Thyroid gland (tissue), 4 donors: ENCODE measurements around the gene FKBP2. TPM values are rescaled to one million over a fixed set of nuclear protein-coding genes. Genes with fewer than 3 reads are reported as not detected.

ENCODE experiments used
- DNase-seq, 2 donors: peaks; one replicate each; pipeline ENCODE4 v3.0.0-alpha.2; 2019
- H3K27ac ChIP-seq, 3 donors: fragments of 200-600 bp; sonication (generic); 1 replicate in 2 of 3; 2 replicates in 1 of 3; pipeline ENCODE4 v1.5.1; 2016 to 2019; ENCODE audit warnings: mild to moderate bottlenecking in 1 of 3, moderate library complexity in 1 of 3
- H3K27me3 ChIP-seq: fragments of 200-600 bp; sonication (generic); one replicate; pipeline ENCODE4 v1.5.1; 2019
- H3K36me3 ChIP-seq, 2 donors: fragments of 200-600 bp; sonication (generic); one replicate each; pipeline ENCODE4 v1.5.1; 2016 to 2019
- H3K4me1 ChIP-seq, 2 donors: fragments of 200-600 bp; sonication (generic); one replicate each; pipeline ENCODE4 v1.5.1; 2017 to 2019
- H3K4me3 ChIP-seq, 3 donors: fragments of 200-600 bp; sonication (generic); replicated peaks in 1 of 3; 1 replicate in 2 of 3; 2 replicates in 1 of 3; pipeline ENCODE4 v1.5.1; 2016; ENCODE audit warnings: mild to moderate bottlenecking in 1 of 3
- H3K9me3 ChIP-seq: fragments of 200-600 bp; sonication (generic); one replicate; pipeline ENCODE4 v1.5.1; 2017
- POLR2A ChIP-seq, 2 donors: fragments of 450-650 bp; IDR thresholded peaks; one replicate each; pipeline ENCODE4 v1.6.1; 2017; ENCODE audit warnings: antibody characterized with exemption in 2 of 2, mild to moderate bottlenecking in 2 of 2, moderate library complexity in 1 of 2
- WGBS, 2 donors: methylation state at CpG; one replicate each; pipeline ENCODE4 v1.1.5; 2017; 5-methylcytosine and 5-hydroxymethylcytosine counted together
- intact Hi-C: fragments of 100-400 bp; cut with DNase I; formaldehyde crosslinking; loops from one replicate; pipeline ENCODE4 v1.15.1; 2023
- total RNA-seq, 4 donors: library from RNA; depleted of rRNA; stranded (reverse); fragments of >200 nt; gene quantifications; one replicate each; pipeline ENCODE4 v1.2.3, GENCODE V29; 2016
- TF ChIP-seq, protein P1 (sequence below), 6 experiments: fragments of 200-600 bp in 3 of 6; fragments of 450-650 bp in 3 of 6; sonication (generic) in 3 of 6; IDR thresholded peaks; one replicate each; pipeline ENCODE4 v1.5.1; 2016 to 2019; ENCODE audit warnings: antibody characterized with exemption in 6 of 6, mild to moderate bottlenecking in 2 of 6, inconsistent platforms in 1 of 6, moderate library complexity in 1 of 6

FKBP2 gene
- total RNA-seq, 4 donors from 2014 or later = 107 to 271 (median 196) TPM

DNA sequence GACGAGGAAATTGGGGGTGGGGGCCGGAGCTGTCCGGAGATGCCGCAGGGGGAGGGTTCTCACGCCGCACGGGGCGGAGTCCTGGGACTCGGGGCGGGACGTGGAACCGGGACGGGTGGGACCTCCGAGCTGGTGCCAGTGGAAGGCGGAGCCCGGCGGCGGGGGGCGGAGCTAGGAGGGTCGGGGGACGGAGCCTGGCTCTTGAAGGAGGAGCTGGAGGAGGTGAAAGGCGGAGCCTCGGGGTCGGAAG, 271 bp downstream of the FKBP2 start:
- Histone ChIP-seq H3K9me3 (no peaks in the 10 kb centered on the region), H3K27ac (peak overlapping the region; percentile 95 to 99 (median 98)), H3K36me3 (peaks cover 10 to 12% of the 10 kb centered on the region in 2 donors), H3K4me3 (peak overlapping the region in 2 of 3 donors; percentile 35 to 45), H3K4me1 (peaks cover 31 to 36% of the 10 kb centered on the region in 2 donors), H3K27me3 (no peaks in the 10 kb centered on the region)
- 0% methylated on average over 6 to 12 of the region's 24 CpGs for WGBS, 2 donors
- peak; percentile 99 to 100 for DNase-seq
- no peak for TF ChIP-seq POLR2A (IDR thresholded peaks at IDR 0.05)
- TF ChIP-seq, protein P1, sequence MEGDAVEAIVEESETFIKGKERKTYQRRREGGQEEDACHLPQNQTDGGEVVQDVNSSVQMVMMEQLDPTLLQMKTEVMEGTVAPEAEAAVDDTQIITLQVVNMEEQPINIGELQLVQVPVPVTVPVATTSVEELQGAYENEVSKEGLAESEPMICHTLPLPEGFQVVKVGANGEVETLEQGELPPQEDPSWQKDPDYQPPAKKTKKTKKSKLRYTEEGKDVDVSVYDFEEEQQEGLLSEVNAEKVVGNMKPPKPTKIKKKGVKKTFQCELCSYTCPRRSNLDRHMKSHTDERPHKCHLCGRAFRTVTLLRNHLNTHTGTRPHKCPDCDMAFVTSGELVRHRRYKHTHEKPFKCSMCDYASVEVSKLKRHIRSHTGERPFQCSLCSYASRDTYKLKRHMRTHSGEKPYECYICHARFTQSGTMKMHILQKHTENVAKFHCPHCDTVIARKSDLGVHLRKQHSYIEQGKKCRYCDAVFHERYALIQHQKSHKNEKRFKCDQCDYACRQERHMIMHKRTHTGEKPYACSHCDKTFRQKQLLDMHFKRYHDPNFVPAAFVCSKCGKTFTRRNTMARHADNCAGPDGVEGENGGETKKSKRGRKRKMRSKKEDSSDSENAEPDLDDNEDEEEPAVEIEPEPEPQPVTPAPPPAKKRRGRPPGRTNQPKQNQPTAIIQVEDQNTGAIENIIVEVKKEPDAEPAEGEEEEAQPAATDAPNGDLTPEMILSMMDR (IDR thresholded peaks at IDR 0.05) = no peak
- intact Hi-C loops = no loop called here

DNA sequence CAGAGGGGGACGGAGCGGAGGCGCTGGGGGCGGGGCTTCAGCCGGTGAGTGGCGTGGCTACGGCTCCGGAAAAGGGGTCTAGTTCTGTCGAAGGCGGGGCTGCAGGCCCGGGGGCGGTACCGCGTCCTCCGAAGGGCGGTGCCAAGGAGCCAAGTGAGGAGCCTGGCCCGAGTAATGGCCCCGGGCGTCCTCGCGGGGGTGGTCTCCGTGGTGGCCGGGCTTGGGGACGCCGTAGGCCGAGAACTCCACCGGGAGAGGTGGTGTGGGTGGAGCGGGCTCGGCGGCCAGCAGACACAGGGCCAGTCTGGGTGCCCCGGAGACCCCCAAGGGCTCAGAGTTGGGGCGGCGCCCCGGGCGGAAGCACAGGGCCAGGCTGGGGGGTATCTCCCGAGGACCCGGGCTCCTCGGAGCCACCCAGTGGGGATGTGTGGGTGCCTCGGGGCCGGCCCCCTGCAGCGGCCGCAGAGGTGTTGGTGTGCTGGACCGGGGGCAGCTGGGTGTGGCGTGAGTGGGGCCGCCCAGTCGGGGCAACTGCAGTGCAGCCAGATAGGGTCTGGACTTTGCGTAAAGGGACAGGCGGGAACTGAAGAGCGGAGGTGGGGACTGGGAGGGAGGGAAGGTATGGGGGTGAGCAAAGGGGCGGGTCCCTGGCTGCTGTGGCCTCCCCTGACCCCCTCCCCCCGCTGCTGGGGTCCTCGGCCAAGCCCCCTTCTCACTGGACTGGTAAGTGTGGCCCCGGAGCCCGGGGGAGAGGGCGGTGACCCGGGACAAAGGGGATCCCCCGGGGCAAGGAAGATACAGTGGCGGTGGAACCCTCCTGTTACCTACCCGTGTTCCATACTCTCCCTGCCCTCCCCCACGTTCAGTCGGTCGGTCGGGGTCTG, 838 bp downstream of the FKBP2 start:
- Histone ChIP-seq H3K4me1 (peaks cover 31 to 36% of the 10 kb centered on the region in 2 donors), H3K27ac (peak overlapping the region; percentile 78 to 99 (median 95)), H3K9me3 (no peaks in the 10 kb centered on the region), H3K27me3 (no peaks in the 10 kb centered on the region), H3K4me3 (peak overlapping the region; percentile 28 to 95 (median 63)), H3K36me3 (peaks cover 10 to 12% of the 10 kb centered on the region in 2 donors)
- peak in 1 of 2 donors; percentile 7 for TF ChIP-seq POLR2A (IDR thresholded peaks at IDR 0.05)
- TF ChIP-seq, protein P1 (IDR thresholded peaks at IDR 0.05) = no peak
- DNase-seq = peak; percentile 50 to 61
- intact Hi-C loops = no loop called here
- WGBS, 2 donors = 0 to 1% methylated on average over 37 to 44 of the region's 63 CpGs

DNA sequence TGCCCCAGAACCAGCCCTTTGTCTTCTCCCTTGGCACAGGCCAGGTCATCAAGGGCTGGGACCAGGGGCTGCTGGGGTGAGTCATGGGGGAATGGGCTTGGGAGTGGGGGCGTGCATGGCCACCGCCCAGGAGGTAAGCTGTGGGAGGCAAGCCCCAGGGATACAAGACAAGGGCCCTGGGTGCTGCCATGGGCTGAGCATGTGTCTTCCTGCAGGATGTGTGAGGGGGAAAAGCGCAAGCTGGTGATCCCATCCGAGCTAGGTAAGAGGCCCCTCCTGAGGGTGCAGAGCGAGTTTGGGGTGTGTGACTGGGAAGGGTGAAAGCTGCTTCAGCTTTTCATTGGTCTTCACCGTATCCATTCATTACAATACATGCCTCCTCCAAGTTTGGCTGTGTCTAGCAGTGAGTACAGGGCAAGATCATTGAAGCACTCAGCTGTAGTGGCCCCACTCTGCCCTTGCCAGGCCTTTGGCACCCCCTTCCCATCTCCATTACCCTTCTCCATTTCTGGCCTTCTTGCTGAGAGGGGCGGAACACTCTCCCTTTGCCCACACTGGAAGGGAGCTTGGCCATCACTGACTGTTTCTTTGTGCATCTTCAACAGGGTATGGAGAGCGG, 2.5 kb downstream of the FKBP2 start:
- peak overlapping the region in 2 of 3 donors; percentile 78 to 99 for H3K27ac ChIP-seq
- H3K4me1 ChIP-seq = peaks cover 36 to 37% of the 10 kb centered on the region in 2 donors
- no peaks in the 10 kb centered on the region for H3K9me3 ChIP-seq
- no peak overlapping the region for H3K4me3 ChIP-seq
- TF ChIP-seq, protein P1 (IDR thresholded peaks at IDR 0.05) = no peak
- no peak for TF ChIP-seq POLR2A (IDR thresholded peaks at IDR 0.05)
- WGBS, 2 donors = 85 to 88% methylated on average over 8 of the region's 8 CpGs
- DNase-seq = no peak
- H3K36me3 ChIP-seq = peaks cover 0 to under 1% of the 10 kb centered on the region in 2 donors
- intact Hi-C loops = no loop called here
- no peaks in the 10 kb centered on the region for H3K27me3 ChIP-seq

DNA sequence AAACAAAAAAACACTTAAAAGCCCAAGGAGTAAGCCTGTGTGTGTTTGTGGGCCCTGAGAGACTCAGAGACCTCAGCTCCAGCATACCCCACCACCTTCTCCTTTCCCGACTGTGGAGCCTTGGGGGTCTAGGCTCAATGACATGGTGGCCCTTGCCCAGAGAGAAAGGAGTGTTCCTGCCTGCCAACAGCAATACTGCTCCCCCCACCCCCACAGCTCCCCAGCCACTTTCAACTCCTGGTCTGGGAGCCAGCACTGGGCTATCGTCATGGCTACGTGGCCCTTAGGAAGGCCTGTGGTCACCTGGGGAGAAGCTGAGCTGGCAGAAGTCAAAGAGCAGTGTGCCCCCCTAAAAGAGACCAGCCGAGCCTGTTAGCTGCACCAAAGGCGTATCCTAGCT, 3.2 kb downstream of the FKBP2 start:
- no peak for DNase-seq
- TF ChIP-seq POLR2A (IDR thresholded peaks at IDR 0.05) = no peak
- TF ChIP-seq, protein P1 (IDR thresholded peaks at IDR 0.05) = no peak
- Histone ChIP-seq H3K4me1 (peaks cover 36 to 37% of the 10 kb centered on the region in 2 donors), H3K27me3 (no peaks in the 10 kb centered on the region), H3K9me3 (no peaks in the 10 kb centered on the region), H3K4me3 (no peak overlapping the region), H3K36me3 (no peaks in the 10 kb centered on the region), H3K27ac (no peak overlapping the region)
- intact Hi-C loops = no loop called here
- 67 to 73% methylated on average over 5 of the region's 5 CpGs for WGBS, 2 donors

DNA sequence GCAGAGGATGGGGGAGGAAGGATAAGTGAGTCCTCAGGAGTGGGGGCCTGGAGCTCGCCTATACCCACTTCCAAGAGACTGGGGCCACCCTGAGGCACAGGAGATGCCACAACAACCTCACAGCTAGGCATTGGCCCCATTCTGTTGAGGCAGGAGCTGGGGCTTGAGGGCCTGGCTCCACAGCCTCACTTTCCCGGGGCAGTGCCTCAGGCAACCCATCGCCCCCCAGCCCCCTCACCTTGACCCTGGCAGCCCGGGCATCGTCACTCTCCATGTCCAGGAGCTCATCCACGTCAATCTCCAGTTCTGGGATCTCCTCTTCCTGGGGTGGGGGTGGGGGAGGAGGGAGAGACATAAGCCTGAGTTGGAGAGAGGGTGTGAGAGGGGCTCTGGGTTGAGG, 4.1 kb downstream of the FKBP2 start:
- intact Hi-C loops = no loop called here
- DNase-seq = no peak
- H3K4me1 ChIP-seq = peaks cover 33% of the 10 kb centered on the region in 2 donors

More for the DNA sequence above, 4.1 kb downstream of the FKBP2 start:
- no peaks in the 10 kb centered on the region for H3K36me3 ChIP-seq
- H3K27me3 ChIP-seq = no peaks in the 10 kb centered on the region
- peak overlapping the region in 2 of 3 donors; percentile 65 to 84 for H3K27ac ChIP-seq
- no peak for TF ChIP-seq POLR2A (IDR thresholded peaks at IDR 0.05)
- TF ChIP-seq, protein P1 (IDR thresholded peaks at IDR 0.05) = no peak
- peak overlapping the region in 1 of 3 donors; percentile 55 for H3K4me3 ChIP-seq
- WGBS, 2 donors = 62 to 64% methylated on average over 5 to 6 of the region's 6 CpGs
- H3K9me3 ChIP-seq = no peaks in the 10 kb centered on the region
